Measurements from ENCODE around the gene SMIM13.

SMIM13 gene

DNA sequence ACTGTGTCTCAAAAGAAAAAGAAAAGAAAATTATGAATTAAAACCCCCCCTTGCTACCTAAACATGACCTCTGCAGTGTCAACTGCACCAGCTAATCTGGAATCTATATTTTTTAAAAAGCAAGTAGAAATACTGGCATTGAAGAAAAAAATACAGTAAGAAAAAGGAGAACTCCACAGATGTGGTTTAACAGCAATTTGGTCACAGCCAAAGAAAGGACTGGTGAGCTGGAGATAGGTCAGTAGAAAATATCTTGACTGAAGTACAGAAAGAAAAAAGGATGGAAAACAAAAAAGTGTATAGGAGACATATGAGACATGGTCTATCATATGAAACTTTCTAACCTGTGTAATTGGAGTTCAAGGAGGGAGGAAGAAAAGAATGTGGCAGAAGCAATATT lies 62.0 kb downstream of the SMIM13 start:
- no peak for DNase-seq (ENCODE audit: low spot score)

DNA sequence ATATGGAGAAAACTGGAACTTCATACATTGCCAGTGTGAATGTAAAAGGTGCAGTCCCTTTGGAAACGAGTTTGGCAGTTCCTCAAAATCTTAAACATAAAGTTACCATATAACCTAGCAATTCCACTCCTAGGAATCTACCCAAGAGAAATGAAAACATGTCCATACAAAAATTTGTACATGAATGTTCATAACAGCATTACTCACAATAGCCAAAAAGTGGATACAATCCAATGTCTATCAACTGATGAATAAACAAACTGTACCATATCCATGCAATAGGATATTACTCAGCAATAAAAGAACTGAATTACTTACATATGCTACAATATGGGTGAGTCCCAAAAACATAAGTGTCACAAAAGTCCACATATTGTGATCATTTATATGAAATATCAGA lies 66.6 kb downstream of the SMIM13 start:
- no peak for DNase-seq (ENCODE audit: low spot score)

DNA sequence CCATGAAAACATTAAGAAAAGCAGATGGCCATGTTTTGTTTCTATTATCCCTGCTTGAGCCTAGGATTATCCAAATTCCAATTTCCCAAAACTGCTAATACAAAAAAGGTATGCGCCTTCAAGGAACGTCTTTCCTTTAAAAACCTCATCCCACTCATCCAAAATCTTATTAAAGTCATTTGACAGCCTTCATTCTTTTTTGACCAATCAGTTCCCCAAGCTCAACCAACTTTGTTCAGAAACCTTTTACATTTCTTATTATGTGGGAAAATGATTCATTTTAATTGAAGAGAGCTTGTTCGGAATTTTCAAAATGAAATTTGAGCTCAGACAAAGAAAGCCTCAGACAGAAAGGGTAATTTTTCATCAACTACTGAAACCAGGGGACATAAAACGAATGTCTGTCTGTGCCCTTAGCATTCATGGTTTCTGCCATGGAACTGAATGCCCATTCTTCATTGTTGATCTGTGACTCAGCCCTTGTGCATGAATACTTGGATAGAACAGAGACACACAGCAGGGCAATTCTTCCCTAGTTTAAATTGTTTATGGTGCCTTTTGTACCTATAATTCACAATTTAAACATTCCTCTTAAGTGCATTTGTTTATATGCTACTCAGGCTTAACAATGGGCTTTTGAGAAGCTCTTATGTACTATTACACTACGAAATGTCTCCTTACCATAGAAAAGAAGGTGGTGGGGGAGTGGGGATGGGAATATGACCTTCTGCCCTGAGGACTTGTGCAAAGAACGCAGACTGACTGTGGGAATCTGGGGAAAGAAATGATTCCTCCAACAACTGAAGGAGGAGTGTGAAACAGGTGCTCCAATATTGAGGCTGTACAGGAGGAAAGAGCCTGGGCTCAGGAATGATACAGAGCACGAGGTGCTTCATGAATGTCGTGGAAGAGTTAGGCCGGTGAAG lies 67.7 kb downstream of the SMIM13 start:
- no peak for DNase-seq (ENCODE audit: low spot score)

DNA sequence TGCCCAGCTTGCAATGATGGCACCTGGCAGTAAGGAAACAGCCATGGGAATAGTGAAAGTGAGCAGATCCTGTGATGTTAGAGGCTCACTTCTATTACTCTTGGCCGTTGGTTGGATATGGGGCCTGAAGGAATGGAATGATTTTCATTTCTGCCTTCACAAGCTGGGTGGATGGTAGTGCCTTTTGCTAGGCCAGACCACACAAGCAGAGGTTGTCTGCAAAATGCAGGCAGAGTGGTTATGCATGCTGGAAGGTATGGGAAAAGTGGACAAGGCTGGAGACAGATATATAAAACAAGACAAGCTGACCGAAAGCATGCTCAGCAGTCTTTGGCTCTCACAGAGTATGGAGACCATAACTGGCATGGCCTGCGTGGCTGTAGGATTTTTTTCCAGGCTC lies 68.6 kb downstream of the SMIM13 start:
- no peak for DNase-seq (ENCODE audit: low spot score)

DNA sequence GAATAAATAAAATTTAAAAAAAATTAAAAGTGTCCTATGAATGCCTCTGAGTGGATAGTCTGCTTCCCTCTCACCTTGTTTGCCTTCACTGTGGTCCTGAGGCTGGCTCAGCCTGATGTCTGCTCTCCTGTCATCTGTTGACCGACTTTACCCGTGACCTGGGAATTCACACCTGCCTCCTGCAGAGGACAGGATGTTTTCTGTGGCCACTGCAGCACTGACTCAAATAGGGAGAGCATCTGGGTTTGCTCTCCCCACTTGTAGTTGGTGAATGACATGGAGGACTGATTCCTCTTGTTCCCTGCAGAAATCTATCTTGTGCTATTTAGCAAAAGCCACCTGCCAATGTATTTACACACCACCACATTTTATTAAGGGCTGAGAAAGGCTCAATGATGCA lies 70.3 kb downstream of the SMIM13 start:
- DNase-seq (ENCODE audit: low spot score), result no peak

DNA sequence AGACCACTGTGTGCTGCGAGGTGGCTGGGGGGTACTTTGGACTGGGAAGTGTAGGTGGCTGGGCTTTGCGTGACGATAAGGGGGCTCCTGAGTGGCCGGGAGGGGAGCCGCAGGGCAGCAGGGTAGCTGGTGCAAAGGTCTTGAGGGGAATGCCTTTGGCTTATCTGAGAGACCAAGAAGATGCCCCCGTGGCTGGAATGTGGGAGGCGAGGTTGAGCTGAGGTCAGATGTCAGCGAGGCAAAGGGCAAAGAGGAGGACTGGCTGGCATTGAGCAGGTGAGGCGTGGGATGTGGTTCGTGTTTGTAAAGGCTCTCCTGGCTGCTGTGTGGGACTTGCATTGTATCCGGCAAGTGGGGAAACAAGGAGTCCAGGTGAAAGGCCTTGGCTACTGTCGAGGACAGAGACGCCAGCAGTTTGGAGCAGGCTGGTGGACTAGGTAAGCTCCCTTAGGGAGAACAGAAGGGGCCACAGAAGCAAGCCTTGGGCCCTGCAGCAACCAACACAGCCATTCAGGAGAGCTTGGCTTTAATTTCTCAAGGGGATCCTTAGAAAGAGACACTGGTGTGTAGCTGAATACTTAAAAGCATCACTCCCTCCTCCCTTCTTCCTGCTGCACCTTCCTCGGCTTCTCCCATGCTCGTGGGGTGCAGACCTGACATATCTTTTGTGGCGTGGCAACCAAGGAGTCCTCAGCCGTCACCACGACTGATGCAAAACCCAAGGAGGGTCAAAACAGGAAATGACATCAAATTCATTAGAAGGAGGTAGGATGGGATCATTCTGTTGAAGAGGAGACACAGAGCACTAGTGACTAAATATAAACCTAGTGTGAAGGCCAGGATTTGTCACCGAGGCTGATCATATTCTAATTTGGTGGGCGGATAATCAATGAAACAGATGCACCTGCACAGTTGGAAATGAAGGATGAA lies 71.3 kb downstream of the SMIM13 start:
- no peak for DNase-seq (ENCODE audit: low spot score)

DNA sequence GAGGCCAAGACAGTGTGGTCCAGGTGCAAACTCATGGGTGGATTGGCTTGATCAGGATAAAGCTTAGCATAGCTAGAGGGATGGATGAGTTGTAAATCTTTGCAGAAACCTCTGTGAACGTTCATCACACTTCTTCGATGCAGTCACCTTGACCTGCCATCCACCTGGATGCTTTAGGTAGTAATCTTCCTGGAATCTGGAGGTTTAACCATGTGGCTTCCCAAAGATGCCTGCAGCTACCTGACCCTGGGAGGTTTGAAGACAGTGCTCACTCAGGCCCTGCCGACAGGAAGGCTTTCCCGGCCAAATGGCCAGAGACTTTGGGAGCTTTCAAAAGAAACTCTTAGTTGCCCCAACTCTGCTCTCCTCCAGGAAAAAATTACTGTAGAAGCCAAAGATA lies 73.3 kb downstream of the SMIM13 start:
- DNase-seq (ENCODE audit: low spot score), result no peak

DNA sequence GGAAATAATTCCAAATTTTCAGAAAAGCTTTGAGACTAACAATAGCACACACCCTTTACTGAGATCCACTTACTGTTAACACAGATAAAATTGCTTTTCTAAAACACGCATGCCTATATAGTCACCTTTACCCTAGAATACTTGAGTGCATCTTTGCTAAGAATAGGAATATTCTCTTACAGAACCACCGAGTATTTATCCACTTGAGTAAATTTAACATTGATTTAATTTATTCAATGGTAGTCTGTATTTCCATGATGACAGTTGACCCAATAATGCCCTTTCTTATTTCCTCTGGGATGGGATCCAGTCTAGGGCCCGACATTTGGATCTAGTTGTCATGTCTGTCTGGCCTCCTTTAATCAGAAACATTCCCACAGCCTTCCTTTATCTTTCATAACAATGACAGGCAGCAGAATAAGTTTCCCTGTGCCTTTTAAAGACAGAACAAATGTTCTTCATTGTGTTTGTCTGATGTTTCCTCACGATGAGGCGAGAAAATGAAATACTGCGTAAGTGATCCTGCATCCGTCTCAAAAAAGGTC lies 74.5 kb downstream of the SMIM13 start:
- no peak for DNase-seq (ENCODE audit: low spot score)

DNA sequence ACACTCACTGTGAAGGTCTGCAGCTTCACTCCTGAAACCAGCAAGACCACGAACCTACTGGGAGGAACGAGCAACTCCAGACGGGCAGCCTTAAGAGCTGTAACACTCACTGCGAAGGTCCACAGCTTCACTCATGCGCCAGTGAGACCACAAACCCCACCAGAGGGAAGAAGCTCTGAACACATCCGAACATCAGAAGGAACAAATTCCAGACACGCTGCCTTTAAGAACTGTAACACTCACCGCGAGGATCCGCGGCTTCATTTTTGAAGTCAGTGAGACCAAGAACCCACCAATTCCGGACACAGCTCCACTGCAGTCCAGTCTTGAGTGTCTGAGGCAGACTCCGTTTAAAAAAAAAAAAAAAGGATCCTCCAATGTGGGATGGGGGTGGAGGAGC lies 78.3 kb downstream of the SMIM13 start:
- DNase-seq (ENCODE audit: low spot score), result no peak

DNA sequence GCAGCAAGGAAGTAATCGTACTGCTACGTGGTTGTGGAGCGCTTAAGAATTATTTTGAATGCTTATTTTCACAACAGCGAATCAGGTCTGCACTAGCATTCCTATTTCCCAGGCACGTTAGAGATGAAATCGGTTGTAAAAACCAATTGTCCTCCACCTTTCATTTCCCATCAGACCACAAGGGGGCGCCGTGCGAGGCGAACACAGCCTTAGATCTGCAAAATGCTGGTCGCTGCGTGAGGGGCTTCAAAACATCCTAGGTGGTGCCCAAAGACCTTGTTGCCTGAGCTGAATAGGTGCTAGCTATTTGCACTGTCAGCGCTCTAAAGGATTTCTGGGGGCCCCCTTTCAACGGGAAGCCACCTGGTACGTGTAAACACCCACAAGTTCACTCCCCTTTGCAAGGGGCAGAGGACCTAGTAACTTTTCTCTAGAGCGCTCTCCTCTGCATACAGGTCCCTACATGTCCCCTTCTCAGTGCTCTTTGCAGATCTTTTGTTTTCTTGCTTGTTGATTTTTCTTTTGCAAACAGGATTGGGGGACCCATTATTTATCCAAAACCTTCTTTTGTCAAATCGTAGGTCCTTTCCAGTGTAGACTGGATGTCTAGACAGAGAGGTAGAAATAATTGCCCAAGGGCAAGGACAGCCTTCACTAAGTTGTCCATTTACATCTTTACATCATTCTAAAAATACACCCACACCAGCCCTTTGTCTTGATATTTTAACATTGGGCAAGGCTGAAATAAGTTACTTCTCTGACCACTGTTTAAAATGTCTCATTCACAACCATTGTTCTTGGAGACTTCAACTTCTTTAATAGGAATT lies 79.1 kb downstream of the SMIM13 start:
- no peak for DNase-seq (ENCODE audit: low spot score)

DNA sequence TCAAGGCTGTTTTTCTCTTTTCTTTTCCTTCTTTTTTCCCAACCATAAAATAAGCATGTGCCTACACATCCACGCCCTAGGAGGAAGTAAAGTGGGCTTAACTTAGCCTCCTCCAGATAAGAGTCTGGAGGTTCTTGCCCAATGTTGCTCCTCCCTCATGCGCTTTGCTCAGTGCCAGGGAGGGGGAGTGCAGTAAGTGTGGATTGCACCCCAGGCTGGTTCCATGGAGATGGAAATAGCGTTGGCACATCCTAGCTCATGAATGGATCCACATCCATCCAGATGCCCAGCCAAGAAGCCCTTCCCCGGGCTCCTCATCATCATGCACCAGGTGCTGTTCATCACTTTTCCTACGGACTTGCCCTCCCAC lies 80.6 kb downstream of the SMIM13 start:
- DNase-seq (ENCODE audit: low spot score), result no peak

DNA sequence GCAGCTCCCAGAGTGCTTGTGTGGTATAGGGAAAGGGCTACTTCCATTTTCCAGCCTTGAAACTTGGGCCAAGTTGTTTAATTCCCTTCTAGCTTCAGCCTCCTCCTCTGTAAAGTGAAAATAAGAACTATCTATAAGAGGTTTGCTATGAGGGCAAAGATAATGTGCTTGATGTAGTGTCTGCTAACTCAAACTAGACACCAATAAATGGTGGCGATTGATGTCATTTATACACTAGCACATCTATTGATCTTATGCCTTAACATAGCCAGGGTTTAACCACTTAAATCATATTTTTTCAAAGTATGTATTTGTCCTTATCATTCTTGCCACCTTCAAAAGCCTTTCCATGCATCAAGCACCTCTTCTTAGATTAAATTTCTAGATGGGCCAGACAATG lies 83.6 kb downstream of the SMIM13 start:
- DNase-seq (ENCODE audit: low spot score), result no peak

DNA sequence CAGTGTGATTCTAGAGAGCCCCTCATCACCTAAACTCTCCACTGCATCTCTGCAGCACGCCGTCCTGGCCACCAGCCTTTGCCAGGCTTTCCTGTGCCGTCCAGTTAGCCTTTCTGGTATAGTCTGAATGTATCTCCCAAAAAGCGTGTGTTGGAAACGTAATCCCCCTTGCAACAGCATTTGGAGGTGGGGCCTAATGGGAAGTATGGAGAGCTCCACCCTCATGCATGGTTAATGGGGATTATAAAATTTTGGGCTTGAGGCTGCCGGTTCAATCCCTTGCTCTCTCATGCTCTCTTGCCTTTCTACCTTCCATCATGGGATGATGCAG lies 85.4 kb downstream of the SMIM13 start:
- no peak for DNase-seq (ENCODE audit: low spot score)

DNA sequence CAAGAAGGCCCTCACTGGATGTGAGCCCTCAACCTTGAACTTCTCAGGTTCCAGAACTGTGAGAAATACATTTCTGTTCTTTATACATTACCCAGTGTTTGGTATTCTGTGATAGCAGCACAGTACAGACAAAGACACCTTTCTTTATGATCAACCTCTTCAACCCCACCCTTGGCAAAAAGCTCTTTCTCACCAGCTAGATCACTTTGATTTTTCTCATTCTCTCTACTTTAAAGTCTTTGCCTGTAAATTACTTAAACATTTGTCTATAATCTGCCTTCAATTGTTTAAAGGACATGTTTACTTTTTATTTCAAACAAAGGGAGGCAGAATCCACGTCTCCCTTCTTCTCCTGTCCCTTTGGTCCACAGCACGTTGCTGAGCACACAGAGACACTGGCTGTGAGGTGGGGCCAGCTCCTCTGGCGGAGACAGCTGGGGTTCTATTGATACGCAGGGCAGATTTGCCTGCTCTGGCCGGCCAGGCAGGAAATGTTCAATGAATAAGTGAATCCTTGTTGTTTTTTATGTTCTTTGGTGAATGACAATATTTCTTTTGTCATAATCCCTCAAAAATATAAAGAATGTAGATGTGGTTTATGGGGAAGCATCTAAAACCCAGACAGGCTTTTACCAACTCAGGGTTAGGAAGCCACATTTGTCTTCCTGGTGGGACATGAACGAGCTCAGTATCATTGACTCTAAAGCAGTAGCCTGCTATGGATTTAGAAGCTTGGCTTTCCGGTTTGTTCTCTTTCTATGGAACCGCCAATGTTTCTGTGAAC lies 86.0 kb downstream of the SMIM13 start:
- DNase-seq (ENCODE audit: low spot score), result no peak

DNA sequence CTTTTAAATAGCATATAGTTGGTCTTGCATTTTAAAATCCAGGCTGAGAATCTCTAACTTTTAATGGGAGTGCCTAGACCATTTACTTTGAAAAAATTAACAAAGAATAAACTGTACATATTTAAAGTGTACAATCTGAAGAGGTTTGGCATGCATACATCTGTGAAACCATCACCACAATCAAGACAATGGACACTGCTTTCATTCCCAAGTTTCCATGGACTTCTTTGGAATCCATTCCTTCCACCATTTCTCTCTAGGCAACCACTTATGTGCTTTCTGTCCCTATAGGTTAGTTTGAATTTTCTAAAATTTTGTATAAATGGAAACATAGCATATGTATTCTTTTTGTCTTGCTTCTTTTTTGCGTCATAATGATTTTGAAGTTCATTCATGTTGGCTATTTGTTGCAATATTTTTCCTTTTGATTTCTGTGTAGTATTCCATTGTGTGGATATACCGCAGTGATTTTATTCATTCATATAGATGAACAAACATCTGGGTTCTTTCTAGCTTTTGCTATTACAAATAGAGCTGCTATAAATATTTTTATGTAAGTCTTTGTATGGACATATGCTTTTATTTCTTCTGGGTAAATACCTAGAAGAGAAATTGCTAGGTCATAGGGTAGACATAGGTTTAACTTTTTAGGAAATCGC lies 88.0 kb downstream of the SMIM13 start:
- DNase-seq (ENCODE audit: low spot score), result no peak

DNA sequence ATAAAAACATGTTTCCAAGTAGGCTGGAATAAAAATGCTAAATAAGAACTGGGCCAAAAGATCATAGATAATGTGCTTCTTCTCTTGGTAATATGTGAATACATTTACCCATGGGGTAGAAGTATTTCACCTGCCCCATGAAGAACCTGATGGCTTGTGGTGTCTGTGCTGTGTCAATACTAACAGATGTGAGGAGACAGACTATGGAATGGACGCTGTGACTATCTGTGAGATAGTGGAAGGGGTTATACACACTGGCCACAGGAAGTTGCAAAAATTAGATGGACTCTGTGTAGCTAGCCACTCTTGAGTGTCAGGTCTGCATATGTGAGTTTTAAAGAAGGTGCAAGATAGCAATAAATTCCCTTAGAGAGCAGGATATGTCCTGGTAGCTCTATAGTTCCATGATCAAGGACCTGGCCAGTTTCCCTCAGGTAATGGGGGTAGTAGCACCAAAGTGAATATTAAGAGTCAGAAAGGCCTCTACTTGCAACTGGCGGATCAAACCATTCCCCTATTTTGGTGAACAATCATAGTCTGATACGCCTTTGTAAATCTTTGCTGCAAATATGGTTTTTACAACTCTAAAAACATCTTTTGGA lies 90.2 kb downstream of the SMIM13 start:
- no peak for DNase-seq (ENCODE audit: low spot score)

DNA sequence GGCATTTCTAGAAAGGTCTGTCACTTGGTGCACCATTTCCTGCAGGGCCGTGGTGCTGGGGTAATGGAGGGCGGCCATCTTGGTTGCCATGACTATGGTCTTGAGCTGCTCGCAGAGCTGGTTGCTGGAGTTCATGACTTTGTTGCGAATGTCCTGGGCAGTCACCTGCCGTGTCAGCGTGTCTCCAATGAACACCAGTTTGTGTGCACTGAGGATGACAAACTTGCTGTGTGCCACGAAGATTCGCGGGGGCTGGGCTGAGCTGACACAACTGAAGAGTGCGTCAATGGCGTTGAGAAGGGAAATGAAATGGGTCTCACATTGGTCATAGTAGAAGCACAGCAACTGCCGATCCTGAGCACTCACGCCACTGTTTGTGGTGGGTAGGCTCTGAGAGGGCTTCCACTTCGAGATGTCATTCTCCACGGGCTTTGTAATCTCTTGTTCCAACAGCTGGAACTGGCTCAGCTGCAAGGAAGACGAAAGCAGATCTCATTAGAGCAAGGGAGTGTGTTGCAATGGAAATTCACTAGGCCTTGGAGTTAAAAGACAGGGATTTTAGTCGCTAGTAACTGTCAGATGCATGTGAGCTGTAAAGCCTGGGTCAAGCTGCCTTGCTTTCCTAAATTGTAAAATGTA lies 91.7 kb downstream of the SMIM13 start:
- DNase-seq (ENCODE audit: low spot score), result no peak

DNA sequence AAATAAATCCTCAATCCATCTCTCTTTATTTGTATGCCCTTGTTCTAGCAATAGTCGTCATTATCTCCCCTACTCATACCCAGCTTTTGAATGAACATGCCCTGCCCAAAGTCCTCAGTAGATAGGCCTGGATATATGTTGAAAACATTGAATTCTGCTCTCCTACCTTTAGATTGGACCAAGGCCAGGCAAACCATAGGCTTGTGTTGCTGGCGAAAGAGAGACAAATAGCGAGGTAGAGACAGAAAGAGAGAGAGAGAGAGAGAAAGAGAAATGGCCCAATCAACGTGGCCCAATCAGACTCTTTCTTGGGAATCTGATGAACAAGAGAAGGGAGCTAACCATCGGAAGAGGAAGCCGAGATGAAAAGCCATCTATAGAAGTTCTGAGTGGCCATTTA lies 93.7 kb downstream of the SMIM13 start:
- no peak for DNase-seq (ENCODE audit: low spot score)
